AG09309 (cell line): ENCODE measurements around the gene TRIM21.
A peak's percentile ranks its signal among the peaks of the same experiment; 100 is the strongest.
"Not testable (repeated sequence)": the region's sequence is repeated elsewhere in the genome, so short reads cannot be mapped to it uniquely, and the experiment has no call there.

Experiments used
- DNase-seq: peaks from one replicate; pipeline ENCODE4 v3.0.0-alpha.2; 2010; ENCODE audit warnings: low read depth
- H3K4me3 ChIP-seq: 2 replicates; pipeline ENCODE4 v1.5.1; 2011; ENCODE audit warnings: mild to moderate bottlenecking, low read depth, low read length, moderate library complexity; ENCODE audit not compliant: control insufficient read depth
- TF ChIP-seq, protein P1 (sequence below): IDR thresholded peaks from 2 replicates; pipeline ENCODE4 v1.5.1; 2011; ENCODE audit warnings: mild to moderate bottlenecking, low read depth, low read length, inconsistent platforms; ENCODE audit not compliant: insufficient read depth, control insufficient read depth; ENCODE audit errors: missing control alignments

TRIM21 gene

GRCh38 chr11:4416306-4416705 is 22.8 kb upstream of the TRIM21 start:
- no peak for DNase-seq
- TF ChIP-seq, protein P1, sequence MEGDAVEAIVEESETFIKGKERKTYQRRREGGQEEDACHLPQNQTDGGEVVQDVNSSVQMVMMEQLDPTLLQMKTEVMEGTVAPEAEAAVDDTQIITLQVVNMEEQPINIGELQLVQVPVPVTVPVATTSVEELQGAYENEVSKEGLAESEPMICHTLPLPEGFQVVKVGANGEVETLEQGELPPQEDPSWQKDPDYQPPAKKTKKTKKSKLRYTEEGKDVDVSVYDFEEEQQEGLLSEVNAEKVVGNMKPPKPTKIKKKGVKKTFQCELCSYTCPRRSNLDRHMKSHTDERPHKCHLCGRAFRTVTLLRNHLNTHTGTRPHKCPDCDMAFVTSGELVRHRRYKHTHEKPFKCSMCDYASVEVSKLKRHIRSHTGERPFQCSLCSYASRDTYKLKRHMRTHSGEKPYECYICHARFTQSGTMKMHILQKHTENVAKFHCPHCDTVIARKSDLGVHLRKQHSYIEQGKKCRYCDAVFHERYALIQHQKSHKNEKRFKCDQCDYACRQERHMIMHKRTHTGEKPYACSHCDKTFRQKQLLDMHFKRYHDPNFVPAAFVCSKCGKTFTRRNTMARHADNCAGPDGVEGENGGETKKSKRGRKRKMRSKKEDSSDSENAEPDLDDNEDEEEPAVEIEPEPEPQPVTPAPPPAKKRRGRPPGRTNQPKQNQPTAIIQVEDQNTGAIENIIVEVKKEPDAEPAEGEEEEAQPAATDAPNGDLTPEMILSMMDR: no peak
- no peak overlapping the region for H3K4me3 ChIP-seq

GRCh38 chr11:4406206-4406605 is 12.7 kb upstream of the TRIM21 start:
- H3K4me3 ChIP-seq, DNase-seq: not testable (repeated sequence)

DNA sequence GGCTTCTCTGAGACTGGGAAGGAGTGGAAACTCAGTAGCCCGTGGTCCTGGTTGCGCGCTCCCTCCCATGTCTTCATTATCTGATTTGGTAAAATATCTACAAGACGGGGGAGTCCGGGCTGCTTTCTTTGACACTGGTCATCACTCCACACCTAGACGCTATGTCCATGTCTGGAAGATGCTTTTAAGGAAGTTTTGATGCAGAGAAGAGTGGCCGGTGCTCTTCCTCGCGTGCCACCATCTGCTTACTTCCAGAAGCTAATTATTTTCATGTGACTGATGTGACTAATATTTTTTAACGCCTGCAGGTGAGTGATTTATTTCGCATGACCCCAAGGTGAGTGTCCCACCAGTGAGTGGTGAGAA is 339 bp upstream of the TRIM21 start:
- DNase-seq: no peak
- H3K4me3 ChIP-seq: peak overlapping the region; percentile 94
- TF ChIP-seq, protein P1: no peak

DNA sequence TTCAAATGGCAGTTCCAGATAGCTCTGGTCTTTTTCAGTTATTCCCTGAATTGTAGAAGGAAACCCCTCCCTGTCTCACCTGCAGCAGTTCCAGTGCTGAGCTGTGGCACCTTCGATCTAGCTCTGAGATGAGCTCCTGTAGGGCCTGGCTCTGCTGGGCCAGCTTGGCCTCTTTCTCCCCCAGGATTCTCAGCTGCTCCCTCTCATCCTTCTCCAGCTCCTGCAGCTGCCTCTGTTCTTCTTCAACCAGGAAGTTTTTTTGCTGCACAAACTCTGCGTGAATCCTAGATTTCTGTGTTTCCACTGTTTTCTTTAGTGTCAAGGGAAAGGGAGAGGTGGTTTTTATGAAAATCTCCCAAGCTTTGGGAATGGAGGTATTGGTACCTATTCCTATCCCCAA is 5.3 kb downstream of the TRIM21 start:
- TF ChIP-seq, protein P1: no peak
- H3K4me3 ChIP-seq: no peak overlapping the region
- no peak for DNase-seq

DNA sequence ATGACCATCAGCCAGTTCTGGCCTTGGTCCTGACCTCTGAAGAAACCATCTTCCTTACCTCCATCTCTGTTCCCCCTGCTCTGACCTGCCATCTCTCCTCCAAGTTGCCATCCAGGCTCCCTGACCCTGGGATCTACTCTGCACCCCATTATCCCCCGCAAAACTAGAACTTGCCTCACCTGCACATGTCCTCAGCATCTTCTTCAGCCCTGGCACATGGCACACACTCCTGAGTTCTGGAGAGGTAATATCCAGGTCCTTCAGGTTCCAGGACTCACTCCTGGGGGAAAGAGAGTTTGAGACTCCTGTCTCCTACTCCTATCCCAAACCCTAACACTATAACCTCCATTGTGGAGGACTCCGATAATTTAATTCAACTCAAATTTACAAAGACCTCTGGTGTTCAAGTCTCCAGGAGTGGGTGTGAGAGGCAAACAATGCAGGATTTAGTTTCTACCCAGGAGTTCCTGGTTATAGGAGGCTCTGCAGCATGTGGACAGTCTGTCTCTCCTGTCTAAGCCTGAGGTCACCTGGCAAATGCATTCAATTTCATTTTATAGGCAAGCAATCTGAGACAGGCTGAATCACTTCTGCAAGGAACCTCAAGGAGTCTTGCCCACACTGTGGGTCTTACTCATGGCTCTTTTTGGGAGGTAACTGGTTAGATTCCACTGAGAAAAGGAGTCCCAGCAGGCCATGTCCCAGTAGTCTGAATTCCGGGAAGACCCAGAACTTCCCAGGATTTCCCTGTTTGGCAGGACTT is 7.3 kb downstream of the TRIM21 start:
- TF ChIP-seq, protein P1: no peak
- no peak overlapping the region for H3K4me3 ChIP-seq

GRCh38 chr11:4381901-4382300 is 11.6 kb downstream of the TRIM21 start:
- TF ChIP-seq, protein P1: no peak
- DNase-seq: no peak
- H3K4me3 ChIP-seq: no peak overlapping the region

More for the DNA sequence above, 7.3 kb downstream of the TRIM21 start:
- no peak for DNase-seq

- TF ChIP-seq, protein P1: no peak
- no peak overlapping the region for H3K4me3 ChIP-seq
- DNase-seq: no peak
Observed at GRCh38 chr11:4375431-4376140, 17.9 kb downstream of the TRIM21 start.
